ENCODE measurements around the gene DMD. TPM values are rescaled to one million over a fixed set of nuclear protein-coding genes. Genes with fewer than 3 reads are reported as not detected.

DMD gene
- total and polyA plus RNA-seq, 2 donors (not counting 1 experiment from before 2014, with no cell fraction given) = 2.0 to 51.8 TPM

GRCh38 chrX:31572360-31572759, 1639.0 kb downstream of the DMD start:
- H4K20me1 ChIP-seq (ENCODE audit: control insufficient read depth, insufficient read depth, low read length, poor library complexity, severe bottlenecking) = no peaks in the 10 kb centered on the region
- Mint-ChIP-seq H3K9me3 (ENCODE audit: insufficient read depth) (no peaks in the 10 kb centered on the region), H3K27ac (no peak overlapping the region), H3K4me1 (no peaks in the 10 kb centered on the region), H3K27me3 (no peaks in the 10 kb centered on the region), H3K4me3 (no peak overlapping the region)
- no peaks in the 10 kb centered on the region for H3K9me3 ChIP-seq (ENCODE audit: control extremely low read depth in 1 of 3, control insufficient read depth in 2 of 3, insufficient read depth in 1 of 3, low read length in 2 of 3)
- no peak for TF ChIP-seq EZH2 (IDR thresholded peaks at IDR 0.05; ENCODE audit: borderline replicate concordance, insufficient read depth, low read depth, low read length, poor library complexity, severe bottlenecking)
- no peak for TF ChIP-seq CTCF (IDR thresholded peaks at IDR 0.05)
- no peak overlapping the region for H3K9ac ChIP-seq (ENCODE audit: low read length)
- H3K27ac ChIP-seq (ENCODE audit: low read length in 2 of 2) = no peak overlapping the region
- no peak overlapping the region for H2AFZ ChIP-seq (ENCODE audit: insufficient read depth, low read depth, low read length, poor library complexity, severe bottlenecking)
- ChIA-PET CTCF (no interaction called here), POLR2A (no interaction called here)
- no peak overlapping the region for H3K4me3 ChIP-seq (ENCODE audit: control extremely low read depth in 1 of 5, extremely low read depth in 1 of 5, insufficient read depth in 1 of 5, low read depth in 2 of 5, low read length in 4 of 5)
- H3K4me2 ChIP-seq (replicated peaks; ENCODE audit: low read depth, low read length, poor library complexity, severe bottlenecking) = no peak overlapping the region
- ATAC-seq (ENCODE audit: low read depth) (no peak), DNase-seq (no peak)
- H3K79me2 ChIP-seq (ENCODE audit: control insufficient read depth, insufficient read depth, low read length) = no peaks in the 10 kb centered on the region
- H3K36me3 ChIP-seq (replicated peaks in 1 of 2; ENCODE audit: control extremely low read depth in 1 of 2, control insufficient read depth in 1 of 2, extremely low read depth in 1 of 2, insufficient read depth in 2 of 2, low read length in 1 of 2) = no peaks in the 10 kb centered on the region
- no peaks in the 10 kb centered on the region for H3K27me3 ChIP-seq (replicated peaks in 1 of 4; ENCODE audit: control extremely low read depth in 1 of 4, control insufficient read depth in 3 of 4, insufficient read depth in 4 of 4, low read length in 3 of 4)
- H3K4me1 ChIP-seq (ENCODE audit: control insufficient read depth in 2 of 2, insufficient read depth in 2 of 2, low read length in 2 of 2) = no peaks in the 10 kb centered on the region
- intact Hi-C loops (cut with micrococcal nuclease) = no loop called here
- WGBS (ENCODE audit: insufficient coverage) = no CpG with 5 or more reads among the region's 1 CpG

GRCh38 chrX:31570658-31571057, 1640.7 kb downstream of the DMD start:
- H3K4me1 Mint-ChIP-seq = no peaks in the 10 kb centered on the region

More at GRCh38 chrX:31570658-31571057, 1640.7 kb downstream of the DMD start:
- Mint-ChIP-seq H3K9me3 (ENCODE audit: insufficient read depth) (no peaks in the 10 kb centered on the region), H3K4me3 (no peak overlapping the region), H3K27ac (no peak overlapping the region), H3K27me3 (no peaks in the 10 kb centered on the region)
- Histone ChIP-seq H3K4me2 (replicated peaks; ENCODE audit: low read depth, low read length, poor library complexity, severe bottlenecking) (no peak overlapping the region), H4K20me1 (ENCODE audit: control insufficient read depth, insufficient read depth, low read length, poor library complexity, severe bottlenecking) (no peaks in the 10 kb centered on the region), H3K9me3 (ENCODE audit: control extremely low read depth in 1 of 3, control insufficient read depth in 2 of 3, insufficient read depth in 1 of 3, low read length in 2 of 3) (no peaks in the 10 kb centered on the region), H3K4me3 (ENCODE audit: control extremely low read depth in 1 of 5, extremely low read depth in 1 of 5, insufficient read depth in 1 of 5, low read depth in 2 of 5, low read length in 4 of 5) (no peak overlapping the region), H3K79me2 (ENCODE audit: control insufficient read depth, insufficient read depth, low read length) (no peaks in the 10 kb centered on the region), H3K27ac (ENCODE audit: low read length in 2 of 2) (no peak overlapping the region), H3K27me3 (replicated peaks in 1 of 4; ENCODE audit: control extremely low read depth in 1 of 4, control insufficient read depth in 3 of 4, insufficient read depth in 4 of 4, low read length in 3 of 4) (no peaks in the 10 kb centered on the region), H2AFZ (ENCODE audit: insufficient read depth, low read depth, low read length, poor library complexity, severe bottlenecking) (no peak overlapping the region), H3K9ac (ENCODE audit: low read length) (no peak overlapping the region), H3K36me3 (replicated peaks in 1 of 2; ENCODE audit: control extremely low read depth in 1 of 2, control insufficient read depth in 1 of 2, extremely low read depth in 1 of 2, insufficient read depth in 2 of 2, low read length in 1 of 2) (no peaks in the 10 kb centered on the region), H3K4me1 (ENCODE audit: control insufficient read depth in 2 of 2, insufficient read depth in 2 of 2, low read length in 2 of 2) (no peaks in the 10 kb centered on the region)
- ChIA-PET POLR2A (no interaction called here), CTCF (no interaction called here)
- DNase-seq = no peak
- no CpG with 5 or more reads among the region's 2 CpGs for WGBS (ENCODE audit: insufficient coverage)
- ATAC-seq (ENCODE audit: low read depth) = no peak
- intact Hi-C loops (cut with micrococcal nuclease) = no loop called here
- TF ChIP-seq CTCF (IDR thresholded peaks at IDR 0.05) (no peak), EZH2 (IDR thresholded peaks at IDR 0.05; ENCODE audit: borderline replicate concordance, insufficient read depth, low read depth, low read length, poor library complexity, severe bottlenecking) (no peak)
